H1 (cell line): Measurements from ENCODE around the gene OSBPL6. TPM values are rescaled to one million over a fixed set of nuclear protein-coding genes. Genes with fewer than 3 reads are reported as not detected.

Experiments used
- CTCF ChIA-PET: fragments of 300-600 bp; sonication (Branson Sonifier 250); formaldehyde crosslinking; loops from one replicate; lab custom pipeline; 2021; ENCODE audit not compliant: partially characterized antibody; lab: Charles Lee
- POLR2A ChIA-PET: fragments of 300-600 bp; sonication (Branson Sonifier 250); formaldehyde crosslinking; loops from one replicate; lab custom pipeline; 2021; ENCODE audit warnings: inconsistent platforms; ENCODE audit not compliant: partially characterized antibody; lab: Charles Lee
- DNase-seq, 2 experiments: peaks; one replicate each; pipeline versions ENCODE4 v3.0.0 to v3.0.0-alpha.2; 2010 to 2022; ENCODE audit warnings: low spot score in 2 of 2, low read depth in 1 of 2, mixed read lengths in 1 of 2
- FAIRE-seq: peaks from 2 replicates; lab custom pipeline; 2011; peaks lifted over from hg19 to GRCh38; lab: Jason Lieb, UNC
- H2AFZ ChIP-seq: 2 replicates; pipeline ENCODE4 v1.8.1; 2012; ENCODE audit warnings: low read length, inconsistent platforms
- H2AK5ac ChIP-seq: 2 replicates; pipeline ENCODE4 v1.6.1; 2013; ENCODE audit warnings: low read depth, low read length
- H2BK120ac ChIP-seq: replicated peaks from 2 replicates; pipeline ENCODE3; 2013; ENCODE audit warnings: low read depth, low read length, inconsistent platforms
- H2BK12ac ChIP-seq: 2 replicates; pipeline ENCODE4 v1.6.1; 2013; ENCODE audit warnings: low read depth, low read length
- H2BK15ac ChIP-seq: 2 replicates; pipeline ENCODE4 v1.6.1; 2013; ENCODE audit warnings: low read length
- H2BK20ac ChIP-seq: 2 replicates; pipeline ENCODE4 v1.6.1; 2013; ENCODE audit warnings: low read length
- H2BK5ac ChIP-seq: 2 replicates; pipeline ENCODE4 v1.6.1; 2013; ENCODE audit warnings: low read depth, low read length
- H3K14ac ChIP-seq: 2 replicates; pipeline ENCODE4 v1.6.1; 2013; ENCODE audit warnings: inconsistent platforms; ENCODE audit not compliant: insufficient read length
- H3K18ac ChIP-seq: 2 replicates; pipeline ENCODE4 v1.6.1; 2013; ENCODE audit warnings: low read length; ENCODE audit errors: extremely low read depth
- H3K23ac ChIP-seq: 2 replicates; pipeline ENCODE4 v1.6.1; 2013; ENCODE audit warnings: inconsistent platforms; ENCODE audit not compliant: insufficient read length
- H3K23me2 ChIP-seq: 2 replicates; pipeline ENCODE4 v1.6.1; 2013; ENCODE audit warnings: low read depth, low read length
- H3K27ac ChIP-seq: 2 replicates; pipeline ENCODE4 v1.6.1; 2011; ENCODE audit warnings: low read depth, low read length, inconsistent platforms
- H3K27me3 ChIP-seq, 4 experiments: replicated peaks in 1 of 4; 1 replicate in 1 of 4; 2 replicates in 3 of 4; pipeline versions ENCODE4 v1.6.1 to v1.8.1; 2011 to 2013; ENCODE audit warnings: low read length in 3 of 4, mild to moderate bottlenecking in 3 of 4, inconsistent platforms in 2 of 4, mixed read lengths in 2 of 4, moderate library complexity in 1 of 4; ENCODE audit not compliant: control insufficient read depth in 3 of 4, insufficient read depth in 3 of 4; ENCODE audit errors: extremely low read depth in 1 of 4
- H3K36me3 ChIP-seq, 4 experiments: 2 replicates each; pipeline versions ENCODE4 v1.6.1 to v1.8.1; 2011 to 2013; ENCODE audit warnings: mild to moderate bottlenecking in 4 of 4, low read length in 3 of 4, moderate library complexity in 2 of 4, control low read depth in 1 of 4, inconsistent platforms in 1 of 4; ENCODE audit not compliant: insufficient read depth in 4 of 4, control insufficient read depth in 2 of 4
- H3K4ac ChIP-seq: replicated peaks from 2 replicates; pipeline ENCODE3; 2013; ENCODE audit warnings: low read length, low read depth, mixed read lengths, inconsistent platforms; ENCODE audit not compliant: insufficient read length
- H3K4me1 ChIP-seq, 4 experiments: replicated peaks in 1 of 4; 1 replicate in 1 of 4; 2 replicates in 3 of 4; pipeline versions ENCODE4 v1.6.1 to v1.8.1; 2011 to 2013; ENCODE audit warnings: low read length in 3 of 4, inconsistent platforms in 2 of 4, mixed read lengths in 1 of 4; ENCODE audit not compliant: insufficient read depth in 4 of 4, control insufficient read depth in 3 of 4
- H3K4me2 ChIP-seq, 2 experiments: 2 replicates each; pipeline versions ENCODE4 v1.6.1 to v1.8.1; 2011 to 2013; ENCODE audit warnings: low read depth in 2 of 2, low read length in 2 of 2, control low read depth in 1 of 2, inconsistent platforms in 1 of 2, mild to moderate bottlenecking in 1 of 2; ENCODE audit not compliant: insufficient read depth in 1 of 2
- H3K4me3 ChIP-seq, 4 experiments: fragments of 200-600, 300-600 bp in 1 of 4; sonication (generic), shearing (Covaris generic), sonication (Bioruptor Twin) in 1 of 4; 2 replicates each; pipeline versions ENCODE4 v1.5.1 to v1.8.1; 2011 to 2016; ENCODE audit warnings: low read length in 4 of 4, low read depth in 3 of 4, control low read depth in 2 of 4, inconsistent platforms in 2 of 4, mild to moderate bottlenecking in 2 of 4, mixed read lengths in 1 of 4, moderate library complexity in 1 of 4; ENCODE audit not compliant: insufficient read depth in 2 of 4; ENCODE audit errors: extremely low read depth in 1 of 4
- H3K56ac ChIP-seq: replicated peaks from 2 replicates; pipeline ENCODE3; 2013; ENCODE audit warnings: low read depth, mild to moderate bottlenecking, mixed read lengths, low read length, inconsistent platforms; ENCODE audit not compliant: insufficient read length
- H3K79me1 ChIP-seq: 2 replicates; pipeline ENCODE4 v1.6.1; 2013; ENCODE audit warnings: low read depth, low read length, control low read depth
- H3K79me2 ChIP-seq, 2 experiments: 2 replicates each; pipeline versions ENCODE4 v1.6.1 to v1.8.1; 2012 to 2013; ENCODE audit warnings: low read length in 2 of 2, mild to moderate bottlenecking in 2 of 2, inconsistent platforms in 1 of 2; ENCODE audit not compliant: insufficient read depth in 2 of 2, control insufficient read depth in 1 of 2
- H3K9ac ChIP-seq, 4 experiments: replicated peaks in 1 of 4; 1 replicate in 1 of 4; 2 replicates in 3 of 4; pipeline versions ENCODE4 v1.6.1 to v1.8.1; 2011 to 2013; ENCODE audit warnings: low read depth in 3 of 4, low read length in 3 of 4, control low read depth in 2 of 4, mild to moderate bottlenecking in 2 of 4, moderate library complexity in 2 of 4, inconsistent platforms in 1 of 4; ENCODE audit errors: extremely low read depth in 1 of 4
- H3K9me3 ChIP-seq, 2 experiments: 2 replicates each; pipeline versions ENCODE4 v1.6.1 to v1.8.1; 2012 to 2013; ENCODE audit warnings: mild to moderate bottlenecking in 2 of 2, moderate library complexity in 2 of 2, control low read depth in 1 of 2, inconsistent platforms in 1 of 2, low read depth in 1 of 2, low read length in 1 of 2, mixed read lengths in 1 of 2; ENCODE audit not compliant: insufficient read depth in 2 of 2
- H4K20me1 ChIP-seq, 2 experiments: replicated peaks in 1 of 2; 2 replicates each; pipeline versions ENCODE3 to v1.8.1; 2011 to 2013; ENCODE audit warnings: inconsistent platforms in 2 of 2, low read length in 2 of 2, mild to moderate bottlenecking in 1 of 2; ENCODE audit not compliant: insufficient read depth in 2 of 2, control insufficient read depth in 1 of 2
- H4K5ac ChIP-seq: 2 replicates; pipeline ENCODE4 v1.6.1; 2013; ENCODE audit warnings: low read length, low read depth, mixed read lengths, inconsistent platforms; ENCODE audit not compliant: insufficient read length
- H4K8ac ChIP-seq: 2 replicates; pipeline ENCODE4 v1.8.0; 2013; ENCODE audit warnings: mild to moderate bottlenecking, moderate library complexity, low read length, inconsistent platforms; ENCODE audit not compliant: insufficient read depth; ENCODE audit errors: extremely low read depth
- H4K91ac ChIP-seq: replicated peaks from 2 replicates; pipeline ENCODE3; 2013; ENCODE audit warnings: low read length, mixed read lengths, inconsistent platforms; ENCODE audit not compliant: insufficient read length
- CHD2 ChIP-seq: IDR thresholded peaks from 2 replicates; pipeline ENCODE4 v1.6.1; 2012; ENCODE audit warnings: low read length, improper control_type of control experiment
- EGR1 ChIP-seq: IDR thresholded peaks from 2 replicates; pipeline ENCODE4 v1.6.1; 2011; ENCODE audit warnings: low read depth, low read length, borderline replicate concordance
- RAD21 ChIP-seq, 2 experiments: IDR thresholded peaks in 1 of 2; conservative IDR thresholded peaks in 1 of 2; 2 replicates each; pipeline ENCODE4 v1.6.1; 2011; ENCODE audit warnings: low read depth in 2 of 2, low read length in 2 of 2, improper control_type of control experiment in 1 of 2, inconsistent platforms in 1 of 2, mild to moderate bottlenecking in 1 of 2, moderate library complexity in 1 of 2
- WGBS, 2 experiments: shearing (Covaris generic) in 1 of 2; methylation state at CpG; one replicate each; pipeline versions ENCODE4 v1.1.6 to v1.1.7; 2013 to 2015; ENCODE audit warnings: low lambda C conversion rate in 2 of 2, mixed read lengths in 2 of 2, inconsistent platforms in 1 of 2, low coverage in 1 of 2, missing lambda C conversion rate in 1 of 2; ENCODE audit not compliant: insufficient replicate concordance in 2 of 2, insufficient coverage in 1 of 2, insufficient read length in 1 of 2; ENCODE audit errors: extremely low coverage in 1 of 2, missing lambda C conversion rate in 1 of 2; 5-methylcytosine and 5-hydroxymethylcytosine counted together
- polyA plus RNA-seq, 7 experiments: library from polyadenylated mRNA; depleted of rRNA in 3 of 7; stranded (reverse) in 5 of 7; unstranded in 2 of 7; fragments of >200 nt in 5 of 7; fragments of 200-250 nt in 2 of 7; gene quantifications; 1 replicate in 5 of 7; 2 replicates in 1 of 7; 4 replicates in 1 of 7; pipeline versions ENCODE4 v1.2.1 to v1.2.3, GENCODE V29; 2011 to 2013; ENCODE audit warnings: missing spikeins in 2 of 7, mixed read lengths in 2 of 7
- total RNA-seq: library from RNA; stranded (reverse); fragmentation: NEBNext Ultra II Directional; extraction: Animal tissue kit (Norgen Biotek cat#: 25700); gene quantifications from 2 replicates; pipeline ENCODE4 v1.2.1, GENCODE V29; 2021

The OSBPL6 gene
- total and polyA plus RNA-seq, 2 of the 8 experiments (the other 6 are each of a cell fraction or from before 2014, with no cell fraction given) = 1.7 to 5.6 TPM

- no peaks in the 10 kb centered on the region for H3K4me1 ChIP-seq
- peaks cover 0 to 2% of the 10 kb centered on the region in 2 experiments; a peak in 1 of 4 replicates for H3K9me3 ChIP-seq
- no peak overlapping the region for H4K5ac ChIP-seq
- no peak overlapping the region for H3K4ac ChIP-seq
- H2BK120ac ChIP-seq = no peak overlapping the region
- no peak overlapping the region for H2BK15ac ChIP-seq
- no peak overlapping the region for H4K8ac ChIP-seq
- no peaks in the 10 kb centered on the region for H3K79me1 ChIP-seq
- H3K23me2 ChIP-seq = no peaks in the 10 kb centered on the region
- H3K14ac ChIP-seq = no peak overlapping the region
- H3K36me3 ChIP-seq = no peaks in the 10 kb centered on the region
- no peak overlapping the region for H2BK20ac ChIP-seq
- H3K9ac ChIP-seq = no peak overlapping the region
- no peak overlapping the region for H2AK5ac ChIP-seq
- no peak for DNase-seq
- no peak overlapping the region for H3K27ac ChIP-seq
- no peak overlapping the region for H3K56ac ChIP-seq
- H3K79me2 ChIP-seq = no peaks in the 10 kb centered on the region
- WGBS, 2 experiments = 47% methylated on average over 1 of the region's 1 CpG; no CpG with 5 or more reads in 1 of the 2 experiments
- no peak overlapping the region for H3K18ac ChIP-seq
- POLR2A ChIA-PET = interaction anchor here (0.6 kb wide), 1 partner anchor 129 kb away, joined by 4 read pairs; no protein-coding TSS in a partner anchor
- no peak overlapping the region for H3K23ac ChIP-seq
- no peak overlapping the region for H3K4me3 ChIP-seq
- no peak for FAIRE-seq
- no peaks in the 10 kb centered on the region for H3K27me3 ChIP-seq
- no peaks in the 10 kb centered on the region for H4K20me1 ChIP-seq
- no peak overlapping the region for H2BK12ac ChIP-seq
- H3K4me2 ChIP-seq = no peak overlapping the region
- H4K91ac ChIP-seq = no peak overlapping the region
- no peak overlapping the region for H2BK5ac ChIP-seq
- CTCF ChIA-PET = interaction anchor here (0.8 to 2.7 kb wide), 5 partner anchors 19 to 239 kb away, joined by 3 to 10 read pairs (median 4); no protein-coding TSS in a partner anchor
- H2AFZ ChIP-seq = no peak overlapping the region
- no peak for TF ChIP-seq RAD21 (IDR thresholded peaks at IDR 0.05 in 1 of 2, conservative IDR thresholded peaks at IDR 0.05 in 1 of 2; ENCODE audit: low read depth in 2 of 2, low read length in 2 of 2)
- no peak for TF ChIP-seq EGR1
- no peak for TF ChIP-seq CHD2
These were observed 41.3 kb upstream of the OSBPL6 start for GRCh38 chr2:178152977-178153376.
